Measurements from ENCODE around the gene WSCD1.

WSCD1 gene

GRCh38 chr17:6160911-6161855 is 91.0 kb downstream of the WSCD1 start:
- H3K4me3 ChIP-seq (ENCODE audit: control insufficient read depth, low read depth, low read length), result no peak overlapping the region
- DNase-seq (ENCODE audit: low read depth), result no peak
- TF ChIP-seq CTCF (IDR thresholded peaks at IDR 0.05; ENCODE audit: control insufficient read depth, insufficient read depth, low read depth, low read length, missing control alignments), result no peak

GRCh38 chr17:6162216-6162615 is 92.0 kb downstream of the WSCD1 start:
- no peak for TF ChIP-seq CTCF (IDR thresholded peaks at IDR 0.05; ENCODE audit: control insufficient read depth, insufficient read depth, low read depth, low read length, missing control alignments)
- no peak overlapping the region for H3K4me3 ChIP-seq (ENCODE audit: control insufficient read depth, low read depth, low read length)
- no peak for DNase-seq (ENCODE audit: low read depth)

GRCh38 chr17:6162892-6163291 is 92.7 kb downstream of the WSCD1 start:
- no peak for TF ChIP-seq CTCF (IDR thresholded peaks at IDR 0.05; ENCODE audit: control insufficient read depth, insufficient read depth, low read depth, low read length, missing control alignments)
- DNase-seq (ENCODE audit: low read depth), result no peak
- H3K4me3 ChIP-seq (ENCODE audit: control insufficient read depth, low read depth, low read length), result no peak overlapping the region

- no peak for TF ChIP-seq CTCF (IDR thresholded peaks at IDR 0.05; ENCODE audit: control insufficient read depth, insufficient read depth, low read depth, low read length, missing control alignments)
These were observed 93.6 kb downstream of the WSCD1 start for GRCh38 chr17:6163612-6164333.

GRCh38 chr17:6164996-6165395 is 94.8 kb downstream of the WSCD1 start:
- no peak overlapping the region for H3K4me3 ChIP-seq (ENCODE audit: control insufficient read depth, low read depth, low read length)
- TF ChIP-seq CTCF (IDR thresholded peaks at IDR 0.05; ENCODE audit: control insufficient read depth, insufficient read depth, low read depth, low read length, missing control alignments), result no peak
- no peak for DNase-seq (ENCODE audit: low read depth)

More at GRCh38 chr17:6163612-6164333, 93.6 kb downstream of the WSCD1 start:
- DNase-seq (ENCODE audit: low read depth), result no peak
- H3K4me3 ChIP-seq (ENCODE audit: control insufficient read depth, low read depth, low read length), result no peak overlapping the region

GRCh38 chr17:6165806-6166205 is 95.6 kb downstream of the WSCD1 start:
- H3K4me3 ChIP-seq (ENCODE audit: control insufficient read depth, low read depth, low read length), result no peak overlapping the region
- TF ChIP-seq CTCF (IDR thresholded peaks at IDR 0.05; ENCODE audit: control insufficient read depth, insufficient read depth, low read depth, low read length, missing control alignments), result no peak
- DNase-seq (ENCODE audit: low read depth), result no peak
